Hepatocyte (in vitro differentiated cells): ENCODE results near the gene C3orf49. TPM values are rescaled to one million over a fixed set of nuclear protein-coding genes. Genes with fewer than 3 reads are reported as not detected.

ENCODE experiments used
- DNase-seq: peaks from one replicate; pipeline ENCODE4 v3.0.0-alpha.2; 2016; ENCODE audit warnings: low spot score
- H2AFZ ChIP-seq: fragments of 200-600 bp; sonication (generic); 2 replicates; pipeline ENCODE4 v1.6.0; 2016; ENCODE audit warnings: antibody characterized with exemption, mild to moderate bottlenecking
- H3K27ac ChIP-seq: fragments of 200-600 bp; sonication (generic); 2 replicates; pipeline ENCODE4 v1.5.1; 2016; ENCODE audit warnings: mild to moderate bottlenecking
- H3K27me3 ChIP-seq: fragments of 200-600 bp; sonication (generic); 2 replicates; pipeline ENCODE4 v1.6.1; 2016
- H3K36me3 ChIP-seq: fragments of 200-600 bp; sonication (generic); replicated peaks from 2 replicates; pipeline ENCODE4 v1.5.1; 2016; ENCODE audit warnings: low read depth; ENCODE audit not compliant: insufficient read depth
- H3K4me1 ChIP-seq: fragments of 200-600 bp; sonication (generic); 2 replicates; pipeline ENCODE4 v1.5.1; 2016; ENCODE audit warnings: mild to moderate bottlenecking, moderate library complexity; ENCODE audit not compliant: insufficient read depth
- H3K4me2 ChIP-seq: fragments of 200-600 bp; sonication (generic); 2 replicates; pipeline ENCODE4 v1.6.0; 2016
- H3K4me3 ChIP-seq: fragments of 200-600 bp; sonication (generic); 2 replicates; pipeline ENCODE4 v1.5.1; 2016; ENCODE audit warnings: mild to moderate bottlenecking
- H3K79me2 ChIP-seq: fragments of 200-600 bp; sonication (generic); 2 replicates; pipeline ENCODE4 v1.6.0; 2017; ENCODE audit warnings: mild to moderate bottlenecking
- H3K9me2 ChIP-seq: fragments of 200-600 bp; sonication (generic); replicated peaks from 2 replicates; pipeline ENCODE4 v1.6.0; 2017; ENCODE audit warnings: mild to moderate bottlenecking; ENCODE audit not compliant: insufficient read depth
- H3K9me3 ChIP-seq: fragments of 200-600 bp; sonication (generic); 2 replicates; pipeline ENCODE4 v1.5.1; 2016; ENCODE audit warnings: low read depth, mild to moderate bottlenecking
- H4K20me1 ChIP-seq: fragments of 200-600 bp; sonication (generic); 2 replicates; pipeline ENCODE4 v1.6.0; 2016; ENCODE audit warnings: mild to moderate bottlenecking; ENCODE audit not compliant: insufficient read depth, poor library complexity, severe bottlenecking
- EZH2 ChIP-seq: fragments of 200-600 bp; sonication (generic); IDR thresholded peaks from 2 replicates; pipeline ENCODE4 v1.6.1; 2016; ENCODE audit warnings: antibody characterized with exemption, mild to moderate bottlenecking, borderline replicate concordance
- EZH2phosphoT487 ChIP-seq: fragments of 200-600 bp; sonication (generic); IDR thresholded peaks from one replicate; pipeline ENCODE4 v1.6.1; 2018; ENCODE audit warnings: antibody characterized with exemption, mild to moderate bottlenecking, low read depth, moderate library complexity; ENCODE audit not compliant: unreplicated experiment, severe bottlenecking
- WGBS: methylation state at CpG from one replicate; pipeline ENCODE4 v1.1.6; 2016; ENCODE audit warnings: low lambda C conversion rate; ENCODE audit errors: missing lambda C conversion rate; 5-methylcytosine and 5-hydroxymethylcytosine counted together
- polyA plus RNA-seq: library from polyadenylated mRNA; unstranded; fragments of >200 nt; fragmentation: Nextera tagmentation; extraction: Ambion mirVana; gene quantifications from 2 replicates; pipeline ENCODE4 v1.2.1, GENCODE V29; 2016
- total RNA-seq: library from RNA; depleted of rRNA; stranded (reverse); fragments of >200 nt; gene quantifications from 2 replicates; pipeline ENCODE4 v1.2.3, GENCODE V29; 2014
- TF ChIP-seq, protein P1 (sequence below): fragments of 200-600 bp; sonication (generic); IDR thresholded peaks from 2 replicates; pipeline ENCODE4 v1.5.1; 2016; ENCODE audit warnings: antibody characterized with exemption, mild to moderate bottlenecking; ENCODE audit not compliant: poor library complexity

C3orf49 gene
- total and polyA plus RNA-seq, 2 experiments from 2014 or later: 0.11 TPM; not detected in 1

DNA sequence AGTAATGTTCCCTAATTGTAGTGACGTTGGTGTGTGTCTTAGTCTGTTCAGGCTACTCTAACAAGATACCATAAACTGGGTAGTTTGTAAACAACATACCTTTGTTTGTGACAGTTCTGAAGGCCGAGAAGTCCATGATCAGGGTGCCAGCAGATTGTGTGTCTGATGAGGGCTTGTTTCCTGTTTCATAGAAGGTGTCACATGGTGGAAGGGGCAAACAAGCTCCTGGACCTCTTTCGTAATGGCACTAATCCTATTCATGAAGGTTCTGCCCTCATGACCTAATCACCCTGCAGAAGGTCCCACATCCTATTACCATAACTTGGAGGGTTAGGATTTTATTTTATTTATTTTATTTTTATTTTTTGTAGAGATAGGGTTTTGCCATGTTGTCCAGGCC lies 55.7 kb downstream of the C3orf49 start:
- no peaks in the 10 kb centered on the region for H3K9me2 ChIP-seq
- 93% methylated on average over 3 of the region's 3 CpGs for WGBS
- H3K27ac ChIP-seq: no peak overlapping the region
- DNase-seq: no peak
- no peak overlapping the region for H2AFZ ChIP-seq
- H3K4me3 ChIP-seq: no peak overlapping the region
- peaks cover 31% of the 10 kb centered on the region for H4K20me1 ChIP-seq
- no peak overlapping the region for H3K4me2 ChIP-seq
- H3K27me3 ChIP-seq: no peaks in the 10 kb centered on the region
- TF ChIP-seq, protein P1, sequence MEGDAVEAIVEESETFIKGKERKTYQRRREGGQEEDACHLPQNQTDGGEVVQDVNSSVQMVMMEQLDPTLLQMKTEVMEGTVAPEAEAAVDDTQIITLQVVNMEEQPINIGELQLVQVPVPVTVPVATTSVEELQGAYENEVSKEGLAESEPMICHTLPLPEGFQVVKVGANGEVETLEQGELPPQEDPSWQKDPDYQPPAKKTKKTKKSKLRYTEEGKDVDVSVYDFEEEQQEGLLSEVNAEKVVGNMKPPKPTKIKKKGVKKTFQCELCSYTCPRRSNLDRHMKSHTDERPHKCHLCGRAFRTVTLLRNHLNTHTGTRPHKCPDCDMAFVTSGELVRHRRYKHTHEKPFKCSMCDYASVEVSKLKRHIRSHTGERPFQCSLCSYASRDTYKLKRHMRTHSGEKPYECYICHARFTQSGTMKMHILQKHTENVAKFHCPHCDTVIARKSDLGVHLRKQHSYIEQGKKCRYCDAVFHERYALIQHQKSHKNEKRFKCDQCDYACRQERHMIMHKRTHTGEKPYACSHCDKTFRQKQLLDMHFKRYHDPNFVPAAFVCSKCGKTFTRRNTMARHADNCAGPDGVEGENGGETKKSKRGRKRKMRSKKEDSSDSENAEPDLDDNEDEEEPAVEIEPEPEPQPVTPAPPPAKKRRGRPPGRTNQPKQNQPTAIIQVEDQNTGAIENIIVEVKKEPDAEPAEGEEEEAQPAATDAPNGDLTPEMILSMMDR: no peak
- no peak for TF ChIP-seq EZH2
- no peak for TF ChIP-seq EZH2phosphoT487
- peaks cover 19% of the 10 kb centered on the region for H3K4me1 ChIP-seq
- no peaks in the 10 kb centered on the region for H3K9me3 ChIP-seq
- no peaks in the 10 kb centered on the region for H3K36me3 ChIP-seq
- peaks cover 94% of the 10 kb centered on the region for H3K79me2 ChIP-seq

DNA sequence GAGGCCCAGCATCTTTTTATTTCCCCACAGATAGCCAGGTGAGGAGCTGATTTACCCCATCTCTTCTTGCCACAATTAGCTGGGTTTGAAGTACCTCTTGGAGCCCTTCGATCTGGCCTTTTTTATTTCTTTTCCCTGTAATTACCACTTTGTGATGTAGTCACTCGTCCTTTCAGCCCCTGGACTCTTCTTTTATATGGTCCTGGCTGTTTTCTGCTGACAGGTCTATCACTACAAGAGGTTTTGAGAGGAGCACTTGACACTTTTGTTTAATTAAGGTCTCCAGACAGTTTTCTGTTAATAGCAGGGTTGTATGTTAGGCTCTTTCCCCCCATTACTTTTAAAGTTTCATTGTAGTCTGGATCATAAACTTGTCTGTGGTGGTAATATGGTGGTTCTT lies 56.4 kb downstream of the C3orf49 start:
- Histone ChIP-seq H3K9me3 (no peaks in the 10 kb centered on the region), H3K4me1 (peaks cover 19% of the 10 kb centered on the region), H3K4me3 (no peak overlapping the region), H4K20me1 (peaks cover 31% of the 10 kb centered on the region), H3K36me3 (no peaks in the 10 kb centered on the region), H3K27ac (no peak overlapping the region), H2AFZ (no peak overlapping the region), H3K4me2 (no peak overlapping the region), H3K27me3 (no peaks in the 10 kb centered on the region), H3K79me2 (peaks cover 94% of the 10 kb centered on the region), H3K9me2 (no peaks in the 10 kb centered on the region)
- no peak for DNase-seq
- TF ChIP-seq EZH2phosphoT487 (no peak), EZH2 (no peak)
- TF ChIP-seq, protein P1: no peak
- WGBS: 58% methylated on average over 2 of the region's 2 CpGs

DNA sequence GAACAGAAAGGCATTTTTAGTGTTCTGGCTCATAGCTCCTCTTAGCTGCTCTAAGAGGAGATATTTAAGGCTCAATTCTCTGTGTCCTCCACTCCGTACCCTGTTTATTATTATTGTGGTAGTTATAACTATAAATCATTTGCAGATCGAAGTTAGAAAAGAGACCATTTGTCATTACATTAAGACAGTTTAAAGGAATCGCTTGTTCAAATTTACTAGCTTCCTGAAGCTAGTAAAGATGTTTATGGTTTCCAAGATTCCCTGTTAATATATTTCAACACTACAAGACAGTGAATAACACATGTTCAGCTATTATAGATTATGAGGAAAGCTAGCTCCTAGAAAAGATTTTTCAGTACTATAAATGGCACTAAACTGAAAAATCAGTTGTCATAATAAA lies 57.2 kb downstream of the C3orf49 start:
- H3K27me3 ChIP-seq: no peaks in the 10 kb centered on the region
- H3K4me1 ChIP-seq: peaks cover 19% of the 10 kb centered on the region
- H3K79me2 ChIP-seq: peaks cover 94% of the 10 kb centered on the region
- no peak overlapping the region for H3K4me2 ChIP-seq
- H2AFZ ChIP-seq: no peak overlapping the region
- no peak overlapping the region for H3K4me3 ChIP-seq
- WGBS: 48% methylated on average over 3 of the region's 3 CpGs
- no peak for DNase-seq
- H3K9me3 ChIP-seq: no peaks in the 10 kb centered on the region
- H3K9me2 ChIP-seq: no peaks in the 10 kb centered on the region
- H3K36me3 ChIP-seq: no peaks in the 10 kb centered on the region
- TF ChIP-seq EZH2phosphoT487 (no peak), EZH2 (no peak)
- no peak overlapping the region for H3K27ac ChIP-seq
- H4K20me1 ChIP-seq: peaks cover 31% of the 10 kb centered on the region

DNA sequence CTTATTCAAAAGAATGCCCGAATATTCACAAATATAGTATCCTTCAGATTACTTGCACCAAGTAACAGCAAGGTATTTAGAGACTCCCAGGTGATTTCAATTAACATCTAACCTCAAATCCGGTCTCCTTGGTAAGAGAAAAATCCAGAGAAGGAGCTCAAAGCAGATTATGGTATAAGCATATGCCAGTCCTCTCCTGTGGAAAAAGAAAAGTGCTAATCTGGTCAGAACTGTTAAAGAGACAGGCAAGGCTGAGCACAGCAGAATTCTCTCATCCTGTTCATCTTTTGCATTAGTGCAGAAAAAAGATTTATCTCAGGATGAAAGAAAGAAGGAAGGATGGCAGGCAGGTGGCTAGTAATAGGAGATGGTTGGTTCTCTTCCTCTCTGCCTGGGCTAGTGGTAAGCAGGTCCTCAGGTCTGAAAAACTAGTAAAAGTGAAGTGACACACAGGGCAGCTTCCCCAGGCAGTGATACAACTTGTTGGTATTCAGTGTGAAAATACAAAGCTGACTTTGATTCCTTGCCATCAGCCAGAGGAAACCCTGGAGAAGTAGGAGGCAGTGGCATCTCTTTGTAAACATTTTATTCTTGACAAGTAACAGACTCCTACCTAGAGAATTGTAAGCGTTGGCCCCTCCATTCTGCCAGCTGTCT lies 58.8 kb downstream of the C3orf49 start:
- no peak overlapping the region for H3K4me3 ChIP-seq
- H3K27ac ChIP-seq: no peak overlapping the region
- peaks cover 19% of the 10 kb centered on the region for H3K4me1 ChIP-seq
- H3K9me3 ChIP-seq: no peaks in the 10 kb centered on the region
- H3K36me3 ChIP-seq: no peaks in the 10 kb centered on the region
- no peak overlapping the region for H3K4me2 ChIP-seq
- no peaks in the 10 kb centered on the region for H3K27me3 ChIP-seq
- no peak for DNase-seq
- no peaks in the 10 kb centered on the region for H3K9me2 ChIP-seq
- no peak overlapping the region for H2AFZ ChIP-seq
- no peak for TF ChIP-seq EZH2phosphoT487
- no peak for TF ChIP-seq EZH2
- TF ChIP-seq, protein P1: no peak
- WGBS: 52% methylated on average over 3 of the region's 3 CpGs
- H4K20me1 ChIP-seq: peaks cover 31% of the 10 kb centered on the region
- H3K79me2 ChIP-seq: peaks cover 93% of the 10 kb centered on the region
